ENCODE results near the gene YWHAB. TPM values are rescaled to one million over a fixed set of nuclear protein-coding genes. Genes with fewer than 3 reads are reported as not detected.

Gene YWHAB
- total RNA-seq, 2 donors from 2014 or later = 135 to 156 TPM

- Histone ChIP-seq H3K4me3 (no peak overlapping the region), H3K27me3 (replicated peaks; ENCODE audit: insufficient read depth) (no peaks in the 10 kb centered on the region), H3K4me1 (ENCODE audit: control insufficient read depth in 1 of 2, low read depth in 2 of 2) (peaks cover 12 to 20% of the 10 kb centered on the region in 2 donors), H3K36me3 (peaks cover 22% of the 10 kb centered on the region), H3K9me3 (no peaks in the 10 kb centered on the region), H3K27ac (no peak overlapping the region)
- DNase-seq (ENCODE audit: low spot score) (no peak), ATAC-seq (ENCODE audit: insufficient number of reproducible peaks, low FRiP score, low read depth) (no peak)
- TF ChIP-seq CTCF (IDR thresholded peaks at IDR 0.05) = no peak
Observed at GRCh38 chr20:44956410-44956809, 70.9 kb downstream of the YWHAB start.

Other genes starting within 250 kb of the YWHAB start
- gene ADA, start 234.0 kb upstream of the YWHAB start, total RNA-seq = 10 to 100 TPM in 1 of 2 donors, 1 to 10 TPM in 1; 8.1 to 20.6 TPM
- 100 to 1,000 TPM; 652 to 994 TPM for gene CCN5, start 170.3 kb upstream of the YWHAB start, total RNA-seq
- 10 to 100 TPM; 26.3 to 60.0 TPM for gene KCNK15, start 139.8 kb upstream of the YWHAB start, total RNA-seq
- 10 to 100 TPM in 1 of 2 donors, 1 to 10 TPM in 1; 2.4 to 13.5 TPM for gene RIMS4, start 75.2 kb upstream of the YWHAB start, total RNA-seq
- 10 to 100 TPM; 29.5 to 33.2 TPM for gene PABPC1L, start 24.4 kb downstream of the YWHAB start, total RNA-seq
- 10 to 100 TPM; 11.9 to 13.0 TPM for gene TOMM34, start 74.7 kb downstream of the YWHAB start, total RNA-seq
- gene STK4, start 80.8 kb downstream of the YWHAB start, total RNA-seq = 10 to 100 TPM; 30.3 to 47.9 TPM
- not detected for gene KCNS1, start 215.4 kb downstream of the YWHAB start, total RNA-seq
- gene WFDC5, start 229.5 kb downstream of the YWHAB start, total RNA-seq = not detected
- not detected for gene WFDC12, start 238.8 kb downstream of the YWHAB start, total RNA-seq

Measured in thoracic aorta (tissue), 2 donors.